ENCODE data around the gene NME2.

NME2 gene

GRCh38 chr17:51214920-51215319 lies 48.7 kb downstream of the NME2 start:
- no peak for DNase-seq

DNA sequence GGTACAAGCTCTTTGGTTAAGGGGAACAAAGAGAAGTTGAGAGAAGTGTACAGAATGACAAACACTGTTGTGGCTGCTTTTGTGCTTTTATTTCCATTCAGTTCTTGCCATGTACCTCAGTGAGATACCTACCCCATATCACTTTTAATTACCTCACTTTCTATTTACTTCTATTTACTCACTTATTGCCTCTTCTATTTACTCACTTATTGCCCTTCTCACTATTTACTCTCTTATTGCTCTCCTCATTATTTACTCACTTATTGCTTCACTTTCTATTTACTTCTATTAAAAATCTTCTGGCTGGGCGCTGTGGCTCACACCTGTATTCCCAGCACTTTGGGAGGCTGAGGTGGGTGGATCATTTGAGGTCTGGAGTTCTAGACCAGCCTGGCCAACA lies 51.7 kb downstream of the NME2 start:
- DNase-seq, result no peak

GRCh38 chr17:51221322-51221721 lies 55.1 kb downstream of the NME2 start:
- no peak for DNase-seq

All from activated T-cell treated with anti-CD3 and anti-CD28 coated beads for 4 hours (primary cell).